Measurements from ENCODE around the gene TEX26. TPM values are rescaled to one million over a fixed set of nuclear protein-coding genes. Genes with fewer than 3 reads are reported as not detected.

Gene TEX26
- total RNA-seq, result not detected

GRCh38 chr13:30932481-30933353, at the start of gene TEX26:
TSS of gene TEX26 (plus strand) at chr13:30932656. CDS start at chr13:30932716, 60 bp downstream.
- no peak for DNase-seq (ENCODE audit: low read depth in 2 of 3, low spot score in 2 of 3)

GRCh38 chr13:30882996-30883766, 49.3 kb upstream of the TEX26 start:
- no peak for DNase-seq (ENCODE audit: low read depth in 2 of 3, low spot score in 2 of 3)

- no peak for DNase-seq (ENCODE audit: low read depth in 2 of 3, low spot score in 2 of 3)
Measured at GRCh38 chr13:30884543-30884942, 47.9 kb upstream of the TEX26 start.

GRCh38 chr13:30889196-30889690, 43.2 kb upstream of the TEX26 start:
- no peak for DNase-seq (ENCODE audit: low read depth in 2 of 3, low spot score in 2 of 3)

GRCh38 chr13:30892966-30893365, 39.5 kb upstream of the TEX26 start:
- no peak for DNase-seq (ENCODE audit: low read depth in 2 of 3, low spot score in 2 of 3)

GRCh38 chr13:30895773-30896172, 36.7 kb upstream of the TEX26 start:
- DNase-seq (ENCODE audit: low read depth in 2 of 3, low spot score in 2 of 3), result no peak

GRCh38 chr13:30898070-30898469, 34.4 kb upstream of the TEX26 start:
- DNase-seq (ENCODE audit: low read depth in 2 of 3, low spot score in 2 of 3), result no peak

GRCh38 chr13:30898678-30899241, 33.7 kb upstream of the TEX26 start:
- no peak for DNase-seq (ENCODE audit: low read depth in 2 of 3, low spot score in 2 of 3)

GRCh38 chr13:30900436-30900835, 32.0 kb upstream of the TEX26 start:
- no peak for DNase-seq (ENCODE audit: low read depth in 2 of 3, low spot score in 2 of 3)

GRCh38 chr13:30900952-30901749, 31.3 kb upstream of the TEX26 start:
- DNase-seq (ENCODE audit: low read depth in 2 of 3, low spot score in 2 of 3), result no peak

GRCh38 chr13:30904043-30904442, 28.4 kb upstream of the TEX26 start:
- DNase-seq (ENCODE audit: low read depth in 2 of 3, low spot score in 2 of 3), result no peak

GRCh38 chr13:30905932-30906383, 26.5 kb upstream of the TEX26 start, which contains the start of gene MEDAG:
TSS of gene MEDAG (plus strand) at chr13:30906271. CDS start at chr13:30906516, 245 bp downstream.
- no peak for DNase-seq (ENCODE audit: low read depth in 2 of 3, low spot score in 2 of 3)

GRCh38 chr13:30906411-30907051, 25.9 kb upstream of the TEX26 start:
- DNase-seq (ENCODE audit: low read depth in 2 of 3, low spot score in 2 of 3), result peak in 2 of 3 donors; percentile 43 to 56

GRCh38 chr13:30907121-30907861, 25.2 kb upstream of the TEX26 start:
- DNase-seq (ENCODE audit: low read depth in 2 of 3, low spot score in 2 of 3), result peak in 1 of 3 donors; percentile 14

- peak in 1 of 3 donors; percentile 11 for DNase-seq (ENCODE audit: low read depth in 2 of 3, low spot score in 2 of 3)
Measured at GRCh38 chr13:30908416-30908980, 24.0 kb upstream of the TEX26 start.

- no peak for DNase-seq (ENCODE audit: low read depth in 2 of 3, low spot score in 2 of 3)
Measured at GRCh38 chr13:30910676-30911075, 21.8 kb upstream of the TEX26 start.

- DNase-seq (ENCODE audit: low read depth in 2 of 3, low spot score in 2 of 3), result no peak
Measured at GRCh38 chr13:30915691-30916541, 16.5 kb upstream of the TEX26 start.

GRCh38 chr13:30916991-30917390, 15.5 kb upstream of the TEX26 start:
- DNase-seq (ENCODE audit: low read depth in 2 of 3, low spot score in 2 of 3), result no peak

Data from hematopoietic multipotent progenitor cell (in vitro differentiated cells).